ENCODE data around the gene PRKAA2.

GRCh38 chr1:56646611-56647010, 1.5 kb downstream of the PRKAA2 start:
- TF ChIP-seq CTCF (IDR thresholded peaks at IDR 0.05): no peak
- TF ChIP-seq EP300 (IDR thresholded peaks at IDR 0.05): no peak
- TF ChIP-seq POLR2A (IDR thresholded peaks at IDR 0.05): no peak

Measured in ovary (tissue), 3 donors.